ENCODE results near the gene SH3PXD2B.
"Not testable (repeated sequence)": the region's sequence is repeated elsewhere in the genome, so short reads cannot be mapped to it uniquely, and the experiment has no call there.

SH3PXD2B gene

GRCh38 chr5:172398645-172399044 is 55.7 kb downstream of the SH3PXD2B start:
- DNase-seq: not testable (repeated sequence)

- not testable (repeated sequence) for DNase-seq
These were observed 57.3 kb downstream of the SH3PXD2B start for GRCh38 chr5:172396994-172397393.

GRCh38 chr5:172396220-172396619 is 58.1 kb downstream of the SH3PXD2B start:
- DNase-seq: no peak

GRCh38 chr5:172395483-172395882 is 58.8 kb downstream of the SH3PXD2B start:
- no peak for DNase-seq

- DNase-seq: no peak
These were observed 64.7 kb downstream of the SH3PXD2B start for GRCh38 chr5:172389578-172390112.

- no peak for DNase-seq
These were observed 66.0 kb downstream of the SH3PXD2B start for GRCh38 chr5:172388246-172388733.

- DNase-seq: no peak
These were observed 68.6 kb downstream of the SH3PXD2B start for GRCh38 chr5:172385707-172386106.

GRCh38 chr5:172385010-172385563 is 69.2 kb downstream of the SH3PXD2B start:
- DNase-seq: no peak

- DNase-seq: no peak
These were observed 71.0 kb downstream of the SH3PXD2B start for GRCh38 chr5:172383191-172383802.

- DNase-seq: no peak
These were observed 73.2 kb downstream of the SH3PXD2B start for GRCh38 chr5:172380987-172381643.

- no peak for DNase-seq
These were observed 73.9 kb downstream of the SH3PXD2B start for GRCh38 chr5:172380301-172380986.

- no peak for DNase-seq
These were observed 74.8 kb downstream of the SH3PXD2B start for GRCh38 chr5:172379481-172379880.

- DNase-seq: peak; percentile 66
These were observed 76.5 kb downstream of the SH3PXD2B start for GRCh38 chr5:172377856-172378255.

GRCh38 chr5:172377438-172377837 is 76.9 kb downstream of the SH3PXD2B start:
- no peak for DNase-seq

- DNase-seq: no peak
These were observed 79.5 kb downstream of the SH3PXD2B start for GRCh38 chr5:172374783-172375182.

GRCh38 chr5:172373680-172374079 is 80.6 kb downstream of the SH3PXD2B start:
- DNase-seq: no peak

GRCh38 chr5:172371684-172372083 is 82.6 kb downstream of the SH3PXD2B start:
- no peak for DNase-seq

- DNase-seq: peak; percentile 86
These were observed 83.4 kb downstream of the SH3PXD2B start for GRCh38 chr5:172370648-172371545.

- no peak for DNase-seq
These were observed 84.1 kb downstream of the SH3PXD2B start for GRCh38 chr5:172370237-172370640.

- not testable (repeated sequence) for DNase-seq
These were observed 85.6 kb downstream of the SH3PXD2B start for GRCh38 chr5:172368699-172369098.

- DNase-seq: no peak
These were observed 88.2 kb downstream of the SH3PXD2B start for GRCh38 chr5:172365948-172366608.

GRCh38 chr5:172364773-172365172 is 89.6 kb downstream of the SH3PXD2B start:
- DNase-seq: peak; percentile 65

Data from inflammatory macrophage treated with lipopolysaccharide for 4 hours (primary cell).